NCI-H2107 treated with DMSO at 0.1 percent for 48 hours (cell line): ENCODE results near the gene TUBGCP6.

Experiments used
- DNase-seq: peaks from one replicate; lab custom pipeline; 2025; ENCODE audit not compliant: unreplicated experiment; lab: John Stamatoyannopoulos, UW

Gene TUBGCP6

GRCh38 chr22:50244420-50245213, at the start of gene TUBGCP6:
Gene TUBGCP6 (minus strand): TSS chr22:50245023. CDS start chr22:50244459, 564 bp downstream.
- peak; percentile 25 for DNase-seq

- DNase-seq = no peak
Observed at GRCh38 chr22:50294319-50294656, 49.5 kb upstream of the TUBGCP6 start.

GRCh38 chr22:50293441-50294318, 48.9 kb upstream of the TUBGCP6 start:
- DNase-seq = no peak

GRCh38 chr22:50292643-50293440, 48.0 kb upstream of the TUBGCP6 start:
- no peak for DNase-seq

GRCh38 chr22:50289942-50290630, 45.3 kb upstream of the TUBGCP6 start:
- no peak for DNase-seq

- DNase-seq = no peak
Observed at GRCh38 chr22:50289151-50289941, 44.5 kb upstream of the TUBGCP6 start.

GRCh38 chr22:50287731-50288130, 42.9 kb upstream of the TUBGCP6 start:
- DNase-seq = no peak

GRCh38 chr22:50286701-50287318, 42.0 kb upstream of the TUBGCP6 start:
- no peak for DNase-seq

GRCh38 chr22:50286275-50286674, 41.5 kb upstream of the TUBGCP6 start:
- DNase-seq = no peak

- no peak for DNase-seq
Observed at GRCh38 chr22:50285568-50286229, 40.9 kb upstream of the TUBGCP6 start.

GRCh38 chr22:50284479-50284878, 39.7 kb upstream of the TUBGCP6 start:
- DNase-seq = no peak

GRCh38 chr22:50283821-50284220, 39.0 kb upstream of the TUBGCP6 start:
- no peak for DNase-seq

- DNase-seq = no peak
Observed at GRCh38 chr22:50282361-50283155, 37.7 kb upstream of the TUBGCP6 start.

GRCh38 chr22:50281957-50282356, 37.1 kb upstream of the TUBGCP6 start:
- no peak for DNase-seq

GRCh38 chr22:50281384-50281760, 36.5 kb upstream of the TUBGCP6 start:
- no peak for DNase-seq

- DNase-seq = no peak
Observed at GRCh38 chr22:50280708-50281383, 36.0 kb upstream of the TUBGCP6 start.

- no peak for DNase-seq
Observed at GRCh38 chr22:50280022-50280707, 35.3 kb upstream of the TUBGCP6 start.
